ENCODE data around the gene UGT1A1.
"Not testable (repeated sequence)": the region's sequence is repeated elsewhere in the genome, so short reads cannot be mapped to it uniquely, and the experiment has no call there.

UGT1A1 gene

GRCh38 chr2:233728723-233729301 lies 31.3 kb upstream of the UGT1A1 start, which contains the start of gene UGT1A3:
TSS of gene UGT1A3 (plus strand) at chr2:233729042. CDS start at chr2:233729127, 85 bp downstream.
- DNase-seq (ENCODE audit: low read depth) = no peak

DNA sequence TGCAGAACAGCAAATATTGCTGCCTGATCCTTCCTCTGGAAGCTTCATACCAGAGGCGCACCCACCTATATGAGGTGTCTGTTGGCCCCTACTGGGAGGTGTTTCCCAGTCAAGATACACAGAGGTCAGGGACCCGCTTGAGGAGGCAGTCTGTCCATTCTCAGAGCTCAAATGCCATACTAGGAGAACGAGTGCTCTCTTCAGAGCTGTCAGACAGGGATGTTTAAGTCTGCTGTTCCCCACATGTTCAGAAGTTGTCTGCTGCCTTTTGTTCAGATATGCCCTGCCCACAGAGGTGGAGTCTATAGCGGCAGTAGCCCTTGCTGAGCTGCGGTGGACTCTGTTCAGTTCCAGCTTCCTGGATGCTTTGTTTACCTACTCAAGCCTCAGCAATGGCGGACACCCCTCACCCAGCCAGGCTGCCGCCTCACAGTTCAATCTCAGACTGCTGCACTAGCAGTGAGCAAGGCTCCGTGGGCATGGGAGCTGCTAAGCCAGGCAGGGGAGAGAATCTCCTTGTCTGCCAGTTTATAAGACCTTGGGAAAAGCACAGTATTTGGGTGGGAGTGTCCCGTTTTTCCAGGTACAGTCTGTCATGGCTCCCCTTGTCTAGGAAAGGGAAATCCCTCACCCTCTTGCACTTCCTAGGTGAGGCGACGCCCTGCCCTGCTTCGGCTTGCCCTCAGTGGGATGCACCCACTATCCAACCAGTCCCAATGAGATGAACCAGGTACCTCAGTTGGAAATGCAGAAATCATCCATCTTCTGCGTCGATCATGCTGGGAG lies 23.0 kb upstream of the UGT1A1 start:
- DNase-seq (ENCODE audit: low read depth); H3K4me3 ChIP-seq (ENCODE audit: low read length): not testable (repeated sequence)

More at GRCh38 chr2:233728723-233729301, 31.3 kb upstream of the UGT1A1 start, which contains the start of gene UGT1A3:
- no peak within 1 kb of the TSS for H3K4me3 ChIP-seq (ENCODE audit: low read length)
- TF ChIP-seq, protein P1, sequence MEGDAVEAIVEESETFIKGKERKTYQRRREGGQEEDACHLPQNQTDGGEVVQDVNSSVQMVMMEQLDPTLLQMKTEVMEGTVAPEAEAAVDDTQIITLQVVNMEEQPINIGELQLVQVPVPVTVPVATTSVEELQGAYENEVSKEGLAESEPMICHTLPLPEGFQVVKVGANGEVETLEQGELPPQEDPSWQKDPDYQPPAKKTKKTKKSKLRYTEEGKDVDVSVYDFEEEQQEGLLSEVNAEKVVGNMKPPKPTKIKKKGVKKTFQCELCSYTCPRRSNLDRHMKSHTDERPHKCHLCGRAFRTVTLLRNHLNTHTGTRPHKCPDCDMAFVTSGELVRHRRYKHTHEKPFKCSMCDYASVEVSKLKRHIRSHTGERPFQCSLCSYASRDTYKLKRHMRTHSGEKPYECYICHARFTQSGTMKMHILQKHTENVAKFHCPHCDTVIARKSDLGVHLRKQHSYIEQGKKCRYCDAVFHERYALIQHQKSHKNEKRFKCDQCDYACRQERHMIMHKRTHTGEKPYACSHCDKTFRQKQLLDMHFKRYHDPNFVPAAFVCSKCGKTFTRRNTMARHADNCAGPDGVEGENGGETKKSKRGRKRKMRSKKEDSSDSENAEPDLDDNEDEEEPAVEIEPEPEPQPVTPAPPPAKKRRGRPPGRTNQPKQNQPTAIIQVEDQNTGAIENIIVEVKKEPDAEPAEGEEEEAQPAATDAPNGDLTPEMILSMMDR (IDR thresholded peaks at IDR 0.05; ENCODE audit: insufficient read depth, low read depth, low read length, missing control alignments) = no peak

DNA sequence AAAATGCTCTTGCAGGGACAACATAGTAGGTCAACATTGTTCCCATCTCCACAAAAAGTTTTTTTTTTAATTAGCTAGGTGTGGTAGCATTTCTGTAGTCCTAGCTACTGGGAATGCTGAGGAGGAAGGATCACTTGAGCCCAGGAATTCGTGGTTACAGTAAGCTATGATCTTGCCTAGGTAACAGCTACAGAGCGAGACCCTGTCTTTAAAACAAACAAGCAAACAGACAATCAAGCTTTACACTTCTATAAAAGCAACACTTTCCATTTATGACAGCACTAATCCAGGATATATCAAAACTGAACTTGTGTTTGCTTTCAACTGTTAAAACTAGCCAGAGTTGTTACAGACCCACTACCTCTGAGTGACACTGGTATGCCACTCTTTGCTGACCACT lies 19.2 kb upstream of the UGT1A1 start:
- DNase-seq (ENCODE audit: low read depth) = no peak
- TF ChIP-seq, protein P1 (IDR thresholded peaks at IDR 0.05; ENCODE audit: insufficient read depth, low read depth, low read length, missing control alignments) = no peak
- H3K4me3 ChIP-seq (ENCODE audit: low read length) = no peak overlapping the region

GRCh38 chr2:233743464-233744259 lies 16.4 kb upstream of the UGT1A1 start:
- TF ChIP-seq, protein P1 (IDR thresholded peaks at IDR 0.05; ENCODE audit: insufficient read depth, low read depth, low read length, missing control alignments) = no peak
- no peak for DNase-seq (ENCODE audit: low read depth)
- no peak overlapping the region for H3K4me3 ChIP-seq (ENCODE audit: low read length)

DNA sequence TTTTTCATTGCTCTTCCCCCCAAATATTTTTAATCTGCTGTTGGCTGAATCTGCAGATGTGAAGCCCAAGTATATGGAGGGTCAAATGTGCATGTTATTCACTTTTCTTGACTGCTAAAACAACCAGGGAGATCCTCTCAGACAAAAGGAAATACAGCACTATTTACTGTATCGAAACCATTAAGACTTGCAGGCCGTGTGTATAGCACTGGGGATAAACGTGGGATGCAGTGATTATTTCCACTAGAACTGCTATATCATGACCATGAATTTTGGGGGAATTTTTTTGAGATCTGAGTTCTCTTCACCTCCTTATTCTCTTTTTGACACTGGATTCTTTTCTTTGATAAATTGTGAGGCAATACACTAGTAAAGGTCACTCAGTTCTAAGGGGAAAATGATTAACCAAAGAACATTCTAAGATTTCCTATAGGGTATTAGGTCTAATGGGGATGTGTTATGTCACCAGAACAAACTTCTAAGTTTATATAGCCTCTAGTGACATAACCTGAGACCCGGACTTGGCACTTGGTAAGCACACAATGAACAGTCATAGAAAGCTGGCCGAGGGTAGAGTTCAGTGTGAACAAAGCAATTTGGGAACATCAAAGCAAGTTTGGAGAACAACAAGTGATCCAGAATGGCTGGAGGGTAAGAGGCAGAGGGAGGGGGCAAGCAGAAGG lies 14.9 kb upstream of the UGT1A1 start:
- no peak for DNase-seq (ENCODE audit: low read depth)
- no peak overlapping the region for H3K4me3 ChIP-seq (ENCODE audit: low read length)
- TF ChIP-seq, protein P1 (IDR thresholded peaks at IDR 0.05; ENCODE audit: insufficient read depth, low read depth, low read length, missing control alignments) = no peak

DNA sequence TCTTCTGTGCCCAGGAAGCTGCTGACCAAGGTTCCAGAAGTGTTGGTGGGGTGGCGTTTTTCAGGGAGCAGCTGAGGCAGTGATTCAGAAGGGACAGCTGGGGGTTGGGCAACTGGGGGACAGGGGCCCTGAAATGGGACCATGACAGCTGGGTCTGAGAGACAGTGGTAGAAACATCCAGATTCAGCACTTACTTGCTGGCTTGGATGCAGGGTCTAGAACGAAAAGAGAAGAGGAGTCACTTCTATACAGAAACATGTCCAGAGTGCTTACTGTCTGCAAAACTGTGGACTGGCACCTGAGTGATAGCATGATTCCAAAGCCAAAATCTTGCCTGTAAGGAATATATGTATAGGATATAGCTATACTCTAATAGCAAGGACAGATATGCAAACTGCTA lies 14.2 kb upstream of the UGT1A1 start:
- not testable (repeated sequence) for DNase-seq (ENCODE audit: low read depth); H3K4me3 ChIP-seq (ENCODE audit: low read length)

GRCh38 chr2:233746475-233747282 lies 13.4 kb upstream of the UGT1A1 start:
- TF ChIP-seq, protein P1 (IDR thresholded peaks at IDR 0.05; ENCODE audit: insufficient read depth, low read depth, low read length, missing control alignments) = no peak
- H3K4me3 ChIP-seq (ENCODE audit: low read length) = no peak overlapping the region
- no peak for DNase-seq (ENCODE audit: low read depth)
